ENCODE results near the gene H2AZ2.
A peak's percentile ranks its signal among the peaks of the same experiment; 100 is the strongest.
"Not testable (repeated sequence)": the region's sequence is repeated elsewhere in the genome, so short reads cannot be mapped to it uniquely, and the experiment has no call there.

H2AZ2 gene

GRCh38 chr7:44849259-44849884, 1.5 kb upstream of the H2AZ2 start:
- no peak overlapping the region for H3K4me3 ChIP-seq (replicated peaks in 1 of 2; ENCODE audit: low read depth in 2 of 2, low read length in 2 of 2)
- TF ChIP-seq, protein P1, sequence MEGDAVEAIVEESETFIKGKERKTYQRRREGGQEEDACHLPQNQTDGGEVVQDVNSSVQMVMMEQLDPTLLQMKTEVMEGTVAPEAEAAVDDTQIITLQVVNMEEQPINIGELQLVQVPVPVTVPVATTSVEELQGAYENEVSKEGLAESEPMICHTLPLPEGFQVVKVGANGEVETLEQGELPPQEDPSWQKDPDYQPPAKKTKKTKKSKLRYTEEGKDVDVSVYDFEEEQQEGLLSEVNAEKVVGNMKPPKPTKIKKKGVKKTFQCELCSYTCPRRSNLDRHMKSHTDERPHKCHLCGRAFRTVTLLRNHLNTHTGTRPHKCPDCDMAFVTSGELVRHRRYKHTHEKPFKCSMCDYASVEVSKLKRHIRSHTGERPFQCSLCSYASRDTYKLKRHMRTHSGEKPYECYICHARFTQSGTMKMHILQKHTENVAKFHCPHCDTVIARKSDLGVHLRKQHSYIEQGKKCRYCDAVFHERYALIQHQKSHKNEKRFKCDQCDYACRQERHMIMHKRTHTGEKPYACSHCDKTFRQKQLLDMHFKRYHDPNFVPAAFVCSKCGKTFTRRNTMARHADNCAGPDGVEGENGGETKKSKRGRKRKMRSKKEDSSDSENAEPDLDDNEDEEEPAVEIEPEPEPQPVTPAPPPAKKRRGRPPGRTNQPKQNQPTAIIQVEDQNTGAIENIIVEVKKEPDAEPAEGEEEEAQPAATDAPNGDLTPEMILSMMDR (IDR thresholded peaks at IDR 0.05; ENCODE audit: low read depth, low read length): no peak
- DNase-seq (ENCODE audit: low read depth in 2 of 2): no peak

GRCh38 chr7:44847509-44847919, 373 bp downstream of the H2AZ2 start:
- TF ChIP-seq, protein P1 (IDR thresholded peaks at IDR 0.05; ENCODE audit: low read depth, low read length): peak; percentile 59
- H3K4me3 ChIP-seq (replicated peaks in 1 of 2; ENCODE audit: low read depth in 2 of 2, low read length in 2 of 2): peak overlapping the region; percentile 62 to 65
- DNase-seq (ENCODE audit: low read depth in 2 of 2): peak; percentile 86 to 90

GRCh38 chr7:44846816-44847508, 925 bp downstream of the H2AZ2 start:
- no peak for DNase-seq (ENCODE audit: low read depth in 2 of 2)
- H3K4me3 ChIP-seq (replicated peaks in 1 of 2; ENCODE audit: low read depth in 2 of 2, low read length in 2 of 2): peak overlapping the region; percentile 62 to 65
- TF ChIP-seq, protein P1 (IDR thresholded peaks at IDR 0.05; ENCODE audit: low read depth, low read length): no peak

DNA sequence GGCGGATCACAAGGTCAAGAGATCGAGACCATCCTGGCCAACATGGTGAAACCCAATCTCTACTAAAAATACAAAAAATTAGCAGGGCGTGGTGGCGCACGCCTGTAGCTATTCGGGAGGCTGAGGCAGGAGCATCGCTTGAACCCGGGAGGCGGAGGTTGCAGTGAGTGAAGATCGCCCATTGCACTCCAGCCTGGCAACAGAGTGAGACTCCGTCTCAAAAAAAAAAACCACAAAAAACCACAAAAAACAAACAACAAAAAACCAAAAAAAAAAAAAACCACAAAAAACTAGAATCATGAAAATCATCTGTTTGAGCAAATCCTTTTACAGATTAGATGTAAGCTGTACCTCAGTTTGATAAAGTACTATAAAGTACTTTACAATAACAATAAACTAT, 1.5 kb downstream of the H2AZ2 start:
- H3K4me3 ChIP-seq (replicated peaks in 1 of 2; ENCODE audit: low read depth in 2 of 2, low read length in 2 of 2): peak overlapping the region; percentile 62 to 65
- not testable (repeated sequence) for DNase-seq (ENCODE audit: low read depth in 2 of 2)

DNA sequence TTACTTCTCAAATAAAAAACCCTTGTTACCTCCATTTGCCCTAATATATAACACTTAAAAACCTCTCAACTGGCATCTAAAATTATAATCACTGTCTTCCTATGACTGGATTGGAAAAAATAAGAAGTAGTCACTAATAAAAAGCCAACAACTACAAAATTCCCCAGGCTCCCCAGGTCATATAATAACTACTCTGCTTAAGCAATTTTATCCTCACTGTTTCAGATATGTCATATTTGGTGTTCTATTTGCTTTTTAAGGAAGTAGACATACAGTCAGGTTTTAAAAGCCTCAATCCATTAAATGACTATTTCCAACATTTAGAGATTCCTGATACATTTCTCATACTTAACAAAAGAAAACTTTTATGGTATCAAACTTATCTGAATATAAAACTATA, 2.4 kb downstream of the H2AZ2 start:
- DNase-seq (ENCODE audit: low read depth in 2 of 2): peak in 1 of 2 donors; percentile 23
- TF ChIP-seq, protein P1 (IDR thresholded peaks at IDR 0.05; ENCODE audit: low read depth, low read length): no peak
- no peak overlapping the region for H3K4me3 ChIP-seq (replicated peaks in 1 of 2; ENCODE audit: low read depth in 2 of 2, low read length in 2 of 2)

DNA sequence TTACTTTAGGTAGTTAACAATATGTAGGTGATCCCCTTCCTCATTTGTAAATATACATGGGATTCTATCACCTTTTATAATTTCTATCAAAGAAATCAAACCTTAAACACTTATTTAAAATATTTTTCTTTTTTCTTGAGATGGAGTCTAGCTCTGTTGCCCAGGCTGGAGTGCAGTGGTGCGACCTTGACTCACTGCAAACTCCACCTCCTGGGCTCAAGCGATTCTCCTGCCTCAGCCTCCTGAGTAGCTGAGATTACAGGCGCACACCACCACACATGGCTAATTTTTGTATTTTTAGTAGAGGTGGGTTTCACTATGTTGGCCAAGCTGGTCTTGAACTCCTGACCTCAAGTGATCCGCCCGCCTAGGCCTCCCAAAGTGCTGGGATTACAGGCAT, 4.4 kb downstream of the H2AZ2 start:
- DNase-seq (ENCODE audit: low read depth in 2 of 2); H3K4me3 ChIP-seq (replicated peaks in 1 of 2; ENCODE audit: low read depth in 2 of 2, low read length in 2 of 2): not testable (repeated sequence)

- H3K4me3 ChIP-seq (replicated peaks in 1 of 2; ENCODE audit: low read depth in 2 of 2, low read length in 2 of 2): not testable (repeated sequence)
- DNase-seq (ENCODE audit: low read depth in 2 of 2): peak in 1 of 2 donors; percentile 17
These were observed 5.2 kb downstream of the H2AZ2 start for GRCh38 chr7:44842675-44843074.

DNA sequence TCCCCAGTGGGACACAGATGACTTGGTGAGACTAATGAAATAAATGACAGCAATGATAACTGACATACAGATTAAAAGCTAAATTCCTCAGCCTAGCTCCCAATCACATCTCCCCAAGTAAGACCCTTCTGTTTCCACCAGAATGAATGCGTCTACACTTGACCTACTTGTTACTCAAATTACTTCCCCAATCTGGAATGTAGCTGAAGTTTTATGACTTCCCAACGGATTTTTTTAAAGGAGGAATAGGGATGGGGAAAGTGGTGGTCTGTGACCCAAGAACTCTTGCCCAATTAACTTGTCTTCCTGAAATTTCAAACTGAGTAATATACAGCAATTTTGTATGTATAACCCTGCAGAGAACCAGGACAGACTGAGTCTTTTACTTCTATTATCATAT, 9.1 kb downstream of the H2AZ2 start:
- DNase-seq (ENCODE audit: low read depth in 2 of 2): no peak
- TF ChIP-seq, protein P1 (IDR thresholded peaks at IDR 0.05; ENCODE audit: low read depth, low read length): no peak
- H3K4me3 ChIP-seq (replicated peaks in 1 of 2; ENCODE audit: low read depth in 2 of 2, low read length in 2 of 2): no peak overlapping the region

Measured in cardiac fibroblast (primary cell).